Urinary bladder (tissue), 4 donors: ENCODE results near the gene PALS1. TPM values are rescaled to one million over a fixed set of nuclear protein-coding genes. Genes with fewer than 3 reads are reported as not detected.
"Not testable (repeated sequence)": the region's sequence is repeated elsewhere in the genome, so short reads cannot be mapped to it uniquely, and the experiment has no call there.

Source experiments
- DNase-seq: peaks from one replicate; pipeline ENCODE4 v3.0.0-alpha.2; 2015; ENCODE audit errors: extremely low spot score
- H3K27ac ChIP-seq: one replicate; pipeline ENCODE4 v1.5.1; 2013; ENCODE audit warnings: low read depth, mild to moderate bottlenecking, moderate library complexity
- H3K36me3 ChIP-seq: one replicate; pipeline ENCODE4 v1.6.1; 2013; ENCODE audit warnings: mild to moderate bottlenecking, moderate library complexity; ENCODE audit not compliant: insufficient read depth
- H3K4me1 ChIP-seq: one replicate; pipeline ENCODE4 v1.6.1; 2013; ENCODE audit warnings: mild to moderate bottlenecking, moderate library complexity; ENCODE audit not compliant: insufficient read depth
- H3K4me3 ChIP-seq: one replicate; pipeline ENCODE4 v1.5.1; 2013; ENCODE audit warnings: low read depth, low read length
- WGBS: extraction: QIAGEN DNeasy Blood & Tissue Kit; methylation state at CpG from one replicate; pipeline ENCODE4 v1.1.7; 2013; 5-methylcytosine and 5-hydroxymethylcytosine counted together
- polyA plus RNA-seq: library from polyadenylated mRNA; stranded (reverse); fragments of 200-250 nt; gene quantifications from one replicate; pipeline ENCODE4 v1.2.3, GENCODE V29; 2013
- total RNA-seq: library from RNA; depleted of rRNA; stranded (reverse); fragments of >200 nt; gene quantifications from one replicate; pipeline ENCODE4 v1.2.3, GENCODE V29; 2014
- donor health status: healthy with polysubstance abuse.
- donor health status: healthy.

Gene PALS1
- total and polyA plus RNA-seq, 2 donors: 10.0 to 45.4 TPM

GRCh38 chr14:67269298-67270060, 28.2 kb downstream of the PALS1 start:
- Histone ChIP-seq H3K27ac (no peak overlapping the region), H3K4me3 (no peak overlapping the region), H3K36me3 (no peaks in the 10 kb centered on the region), H3K4me1 (no peaks in the 10 kb centered on the region)
- 34% methylated on average over 4 of the region's 4 CpGs for WGBS
- DNase-seq: peak; percentile 67

- Histone ChIP-seq H3K36me3 (no peaks in the 10 kb centered on the region), H3K4me1 (no peaks in the 10 kb centered on the region), H3K27ac (no peak overlapping the region), H3K4me3 (no peak overlapping the region)
- no peak for DNase-seq
- 41% methylated on average over 3 of the region's 3 CpGs for WGBS
These were observed 29.0 kb downstream of the PALS1 start for GRCh38 chr14:67270145-67270753.

- Histone ChIP-seq H3K4me1 (no peaks in the 10 kb centered on the region), H3K4me3 (no peak overlapping the region), H3K36me3 (no peaks in the 10 kb centered on the region), H3K27ac (no peak overlapping the region)
- 80% methylated on average over 3 of the region's 3 CpGs for WGBS
- no peak for DNase-seq
These were observed 29.7 kb downstream of the PALS1 start for GRCh38 chr14:67270933-67271332.

DNA sequence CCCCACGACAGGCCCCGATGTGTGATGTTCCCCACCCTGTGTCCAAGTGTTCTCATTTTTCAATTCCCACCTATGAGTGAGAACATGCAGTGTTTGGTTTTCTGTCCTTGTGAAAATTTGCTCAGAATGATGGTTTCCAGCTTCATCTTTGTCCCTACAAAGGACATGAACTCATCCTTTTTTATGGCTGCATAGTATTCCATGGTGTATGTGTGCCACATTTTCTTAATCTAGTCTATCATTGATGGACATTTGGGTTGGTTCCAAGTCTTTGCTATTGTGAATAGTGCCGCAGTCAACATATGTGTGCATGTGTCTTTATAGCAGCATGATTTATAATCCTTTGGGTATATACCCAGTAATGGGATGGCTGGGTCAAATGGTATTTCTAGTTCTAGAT, 32.0 kb downstream of the PALS1 start:
- H3K36me3 ChIP-seq, H3K4me1 ChIP-seq, DNase-seq, H3K27ac ChIP-seq, H3K4me3 ChIP-seq: not testable (repeated sequence)
- 94% methylated on average over 3 of the region's 3 CpGs for WGBS

DNA sequence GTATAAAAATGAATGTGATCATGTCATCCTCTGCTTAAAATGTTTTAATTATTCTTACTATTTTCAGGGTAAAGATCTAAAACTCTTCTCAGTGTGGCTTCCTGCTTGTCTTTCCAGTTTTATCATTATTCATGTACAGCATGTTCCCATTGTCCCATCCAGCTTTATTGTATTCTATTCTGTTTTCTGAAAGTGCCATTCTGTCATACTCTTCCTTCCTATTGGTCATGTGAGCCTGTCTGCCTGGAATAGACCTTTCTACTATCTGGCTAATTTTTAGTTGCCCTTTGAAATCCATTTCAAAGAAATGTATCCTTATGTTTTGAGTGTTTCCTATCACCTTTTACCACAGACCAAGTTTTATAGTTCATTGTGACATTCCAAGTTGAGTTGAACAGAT, 34.9 kb downstream of the PALS1 start:
- Histone ChIP-seq H3K4me1 (no peaks in the 10 kb centered on the region), H3K27ac (no peak overlapping the region), H3K4me3 (no peak overlapping the region), H3K36me3 (no peaks in the 10 kb centered on the region)
- no peak for DNase-seq

DNA sequence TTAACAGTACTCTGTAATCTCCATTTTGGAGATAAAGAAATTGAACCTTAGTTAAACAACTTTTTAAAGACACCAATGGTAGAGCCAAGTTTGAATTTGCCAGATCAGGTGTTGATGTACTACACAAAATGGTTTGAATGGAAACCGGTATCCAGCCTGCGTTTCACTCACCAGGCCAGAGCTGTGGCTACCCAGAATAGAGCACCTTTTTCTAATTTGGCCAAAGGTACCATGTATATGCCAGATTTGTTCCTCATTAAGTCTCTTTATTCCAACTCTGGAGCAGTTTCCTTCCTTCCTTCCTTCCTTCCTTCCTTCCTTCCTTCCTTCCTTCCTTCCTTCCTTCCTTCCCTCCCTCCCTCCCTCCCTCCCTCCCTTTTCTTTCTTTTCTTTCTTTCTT, 39.3 kb downstream of the PALS1 start:
- Histone ChIP-seq H3K36me3 (no peaks in the 10 kb centered on the region), H3K4me1 (no peaks in the 10 kb centered on the region), H3K27ac (no peak overlapping the region), H3K4me3 (no peak overlapping the region)
- no peak for DNase-seq
- 71% methylated on average over 2 of the region's 2 CpGs for WGBS

GRCh38 chr14:67285876-67286452, 44.7 kb downstream of the PALS1 start:
- DNase-seq: no peak
- H3K4me1 ChIP-seq: no peaks in the 10 kb centered on the region
- H3K4me3 ChIP-seq: no peak overlapping the region
- H3K36me3 ChIP-seq: no peaks in the 10 kb centered on the region
- H3K27ac ChIP-seq: no peak overlapping the region
- 42% methylated on average over 2 of the region's 2 CpGs for WGBS

Other genes with a start within 250 kb of the PALS1 start
- not detected for gene GARIN2, start 52.0 kb upstream of the PALS1 start, total RNA-seq
- gene GARIN2, start 52.0 kb upstream of the PALS1 start, polyA plus RNA-seq: 0.09 TPM
- 112 TPM for gene ATP6V1D, start 118.4 kb downstream of the PALS1 start, total RNA-seq
- 52.8 TPM for gene ATP6V1D, start 118.4 kb downstream of the PALS1 start, polyA plus RNA-seq
- 71.6 TPM for gene EIF2S1, start 118.9 kb downstream of the PALS1 start, total RNA-seq
- gene EIF2S1, start 118.9 kb downstream of the PALS1 start, polyA plus RNA-seq: 107 TPM
- 4.0 TPM for gene PLEK2, start 170.7 kb downstream of the PALS1 start, total RNA-seq
- gene PLEK2, start 170.7 kb downstream of the PALS1 start, polyA plus RNA-seq: 3.9 TPM
- gene TMEM229B, start 247.3 kb downstream of the PALS1 start, total RNA-seq: 3.0 TPM
- gene TMEM229B, start 247.3 kb downstream of the PALS1 start, polyA plus RNA-seq: 4.4 TPM